ENCODE results near the gene RBM41. TPM values are rescaled to one million over a fixed set of nuclear protein-coding genes. Genes with fewer than 3 reads are reported as not detected.
"Not testable (repeated sequence)": the region's sequence is repeated elsewhere in the genome, so short reads cannot be mapped to it uniquely, and the experiment has no call there.

Gene RBM41
- 10 to 100 TPM; 12.6 to 15.3 TPM for total RNA-seq

DNA sequence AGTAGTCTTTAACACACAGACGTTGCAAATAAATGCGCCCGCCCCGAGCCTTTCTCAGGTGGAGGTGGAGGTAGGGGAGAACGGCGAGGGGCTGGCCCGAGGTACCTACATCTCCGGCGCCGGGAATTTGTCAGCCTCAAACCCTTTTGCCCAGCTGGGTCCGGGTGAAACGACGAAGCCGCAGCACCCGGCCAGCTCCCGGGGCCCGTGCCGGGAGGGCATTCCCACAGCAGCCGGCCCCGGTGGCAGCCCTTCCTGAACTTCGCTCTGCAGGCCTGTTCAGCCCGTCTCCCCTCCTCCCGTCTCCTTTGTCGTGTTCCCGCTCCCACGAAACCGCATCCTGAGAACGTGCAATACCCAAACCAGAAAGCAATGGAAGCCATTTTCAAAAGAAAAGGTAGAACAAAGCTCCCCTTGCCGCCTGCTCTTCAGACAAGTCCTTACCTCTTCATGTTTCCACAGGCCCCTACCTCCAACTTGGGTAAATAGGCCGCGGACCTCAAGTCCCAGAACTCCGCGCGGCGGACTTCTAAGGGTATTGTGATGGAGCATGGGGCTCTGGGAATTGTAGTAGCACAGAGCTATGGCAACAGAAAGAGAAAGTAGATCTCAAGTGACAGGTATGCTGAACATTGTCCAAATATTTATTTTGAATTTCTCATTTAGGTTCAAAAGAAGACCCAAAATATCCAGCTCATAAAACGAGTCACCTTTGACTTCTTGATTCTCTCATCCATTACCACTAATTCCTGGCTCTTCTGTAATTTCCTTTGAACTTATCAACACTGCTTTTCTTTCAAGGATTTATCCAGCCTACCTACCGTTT is at the start of gene RBM41:
Gene RBM41, minus strand, starts transcription at position 501 of the 826 bp plus-strand sequence. Its CDS starts 49 bp downstream, at position 452.
- DNase-seq = peak; percentile 63
- H3K4me1 Mint-ChIP-seq = peaks cover 23% of the 10 kb centered on the region
- peak within 1 kb of the TSS; percentile 97 for H3K4me3 Mint-ChIP-seq
- peaks cover 24% of the 10 kb centered on the region for H3K36me3 Mint-ChIP-seq
- H3K27me3 Mint-ChIP-seq = no peaks in the 10 kb centered on the region
- H3K9me3 Mint-ChIP-seq = no peaks in the 10 kb centered on the region
- H3K27ac Mint-ChIP-seq = peak within 1 kb of the TSS; percentile 94

DNA sequence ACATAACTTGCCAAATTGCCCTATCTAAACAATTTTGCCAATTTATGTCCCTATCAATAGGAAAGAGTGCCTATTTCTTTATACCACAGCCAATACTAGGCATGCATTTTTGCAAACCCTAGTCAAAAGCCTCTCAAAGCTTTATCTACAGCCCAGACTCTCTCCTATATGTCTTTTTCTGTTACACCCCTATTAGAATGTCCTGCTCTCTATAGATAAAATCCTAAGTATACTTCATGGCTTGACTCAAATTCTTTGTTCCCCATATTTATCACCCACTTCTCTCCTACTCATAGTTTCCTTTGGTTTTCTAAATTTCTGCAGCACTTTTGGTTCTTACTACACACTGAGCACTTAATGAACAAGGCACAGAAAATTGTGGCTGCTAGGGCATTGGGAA is 49.6 kb upstream of the RBM41 start:
- Mint-ChIP-seq H3K4me3 (no peak overlapping the region), H3K27me3 (no peaks in the 10 kb centered on the region), H3K27ac (no peak overlapping the region), H3K36me3 (peaks cover 1% of the 10 kb centered on the region), H3K4me1 (no peaks in the 10 kb centered on the region), H3K9me3 (no peaks in the 10 kb centered on the region)
- no peak for DNase-seq

DNA sequence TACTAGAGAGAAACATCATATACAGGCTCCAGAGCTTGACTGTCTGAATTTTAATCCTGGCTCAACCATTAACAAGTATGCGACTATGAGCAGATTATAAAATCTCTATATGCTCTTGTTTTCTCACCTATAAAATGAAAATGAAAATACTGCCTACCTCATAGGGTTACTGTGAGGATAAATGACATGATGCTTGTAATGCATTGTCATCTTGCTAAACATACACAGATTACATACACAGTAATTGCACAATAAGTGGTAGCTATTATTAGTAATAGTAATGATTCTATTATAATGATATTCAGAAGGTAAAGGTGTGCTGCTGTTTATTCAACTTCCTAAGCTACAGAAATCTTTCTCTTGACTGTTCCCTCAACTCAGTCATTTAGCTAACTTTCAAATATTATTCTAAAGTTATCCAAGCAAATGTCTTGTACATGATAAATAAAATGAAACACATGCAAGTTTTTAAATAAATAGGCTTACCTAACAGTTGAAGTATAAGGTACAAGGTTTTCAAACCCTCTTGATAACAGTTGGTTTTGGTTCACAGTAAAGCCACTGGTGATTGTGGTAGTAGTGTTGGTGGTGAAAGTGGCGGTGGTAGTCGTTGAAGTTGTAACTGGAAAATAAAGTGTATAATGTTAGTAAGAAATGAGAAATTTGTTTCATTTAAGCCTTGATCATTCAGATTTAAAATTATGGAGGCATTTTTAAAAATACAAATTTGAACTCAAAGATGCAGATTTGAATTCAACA is 48.7 kb upstream of the RBM41 start:
- no peaks in the 10 kb centered on the region for H3K4me1 Mint-ChIP-seq
- no peaks in the 10 kb centered on the region for H3K27me3 Mint-ChIP-seq
- H3K9me3 Mint-ChIP-seq = no peaks in the 10 kb centered on the region
- H3K36me3 Mint-ChIP-seq = peaks cover 1% of the 10 kb centered on the region
- DNase-seq = no peak
- H3K27ac Mint-ChIP-seq = no peak overlapping the region
- H3K4me3 Mint-ChIP-seq = no peak overlapping the region

DNA sequence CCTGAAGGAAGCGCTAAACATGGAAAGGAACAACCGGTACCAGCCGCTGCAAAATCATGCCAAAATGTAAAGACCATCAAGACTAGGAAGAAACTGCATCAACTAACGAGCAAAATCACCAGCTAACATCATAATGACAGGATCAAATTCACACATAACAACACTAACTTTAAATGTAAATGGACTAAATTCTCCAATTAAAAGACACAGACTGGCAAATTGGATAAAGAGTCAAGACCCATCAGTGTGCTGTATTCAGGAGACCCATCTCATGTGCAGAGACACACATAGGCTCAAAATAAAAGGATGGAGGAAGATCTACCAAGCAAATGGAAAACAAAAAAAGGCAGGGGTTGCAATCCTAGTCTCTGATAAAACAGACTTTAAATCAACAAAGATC is 39.0 kb upstream of the RBM41 start:
- not testable (repeated sequence) for DNase-seq, H3K27ac Mint-ChIP-seq, H3K4me3 Mint-ChIP-seq, H3K27me3 Mint-ChIP-seq, H3K36me3 Mint-ChIP-seq, H3K9me3 Mint-ChIP-seq, H3K4me1 Mint-ChIP-seq

DNA sequence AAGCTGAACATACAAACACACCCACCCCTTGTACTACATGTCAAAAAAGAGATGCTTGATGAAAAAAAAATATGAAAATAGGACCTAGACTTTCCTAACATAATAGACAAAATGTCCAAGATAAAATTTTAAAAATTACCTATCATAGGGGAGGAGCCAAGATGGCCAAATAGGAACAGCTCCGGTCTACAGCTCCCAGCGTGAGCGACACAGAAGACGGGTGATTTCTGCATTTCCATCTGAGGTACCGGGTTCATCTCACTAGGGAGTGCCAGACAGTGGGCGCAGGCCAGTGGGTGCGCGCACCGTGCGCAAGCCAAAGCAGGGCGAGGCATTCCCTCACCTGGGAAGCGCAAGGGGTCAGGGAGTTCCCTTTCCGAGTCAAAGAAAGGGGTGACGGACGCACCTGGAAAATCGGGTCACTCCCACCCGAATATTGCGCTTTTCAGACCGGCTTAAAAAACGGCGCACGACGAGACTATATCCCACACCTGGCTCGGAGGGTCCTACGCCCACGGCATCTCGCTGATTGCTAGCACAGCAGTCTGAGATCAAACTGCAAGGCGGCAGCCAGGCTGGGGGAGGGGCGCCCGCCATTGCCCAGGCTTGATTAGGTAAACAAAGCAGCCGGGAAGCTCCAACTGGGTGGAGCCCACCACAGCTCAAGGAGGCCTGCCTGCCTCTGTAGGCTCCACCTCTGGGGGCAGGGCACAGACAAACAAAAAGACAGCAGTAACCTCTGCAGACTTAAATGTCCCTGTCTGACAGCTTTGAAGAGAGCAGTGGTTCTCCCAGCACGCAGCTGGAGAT is 37.2 kb upstream of the RBM41 start:
- not testable (repeated sequence) for H3K27me3 Mint-ChIP-seq, H3K4me1 Mint-ChIP-seq, H3K36me3 Mint-ChIP-seq, H3K9me3 Mint-ChIP-seq, DNase-seq
- Mint-ChIP-seq H3K27ac (peak overlapping the region; percentile 66), H3K4me3 (peak overlapping the region; percentile 68)

DNA sequence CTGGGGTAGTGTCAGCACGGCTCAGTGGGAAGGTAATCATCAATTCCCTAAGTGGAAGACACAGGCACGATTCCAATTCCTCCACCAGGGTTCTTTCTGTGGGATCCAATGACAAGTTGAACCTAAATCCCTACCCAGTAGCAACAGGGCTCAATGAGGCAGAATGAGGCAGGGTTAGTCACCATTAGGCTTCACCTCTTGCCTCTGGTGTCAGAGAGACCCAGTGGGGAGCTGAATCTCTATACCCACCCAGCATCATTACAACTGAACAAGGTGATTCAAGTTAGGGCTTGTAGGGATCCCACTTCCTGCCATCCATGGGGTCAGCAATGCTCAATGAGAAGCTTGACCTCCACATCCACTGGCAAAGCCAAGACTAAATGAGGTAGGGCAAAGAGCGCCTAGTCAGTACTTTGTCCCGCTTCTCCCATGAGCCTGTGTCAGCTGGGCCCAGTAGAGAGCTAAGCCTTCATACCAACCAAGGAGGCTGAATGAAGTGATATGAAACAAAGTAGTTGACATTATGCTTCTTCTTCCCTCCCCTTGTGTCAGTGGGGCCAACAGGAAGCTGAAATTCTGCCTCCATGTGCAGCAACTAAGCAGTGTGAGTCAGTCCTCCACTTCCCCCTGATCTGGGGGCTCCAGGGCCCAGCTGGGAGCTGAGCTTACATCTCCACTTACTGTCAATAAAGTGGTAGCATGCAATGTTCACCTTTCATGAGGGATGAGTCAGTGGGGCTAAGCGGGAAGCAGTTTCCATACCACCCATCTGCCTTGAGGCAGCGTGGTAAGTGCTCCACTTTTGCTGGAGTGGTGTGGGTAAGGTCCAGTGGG is 36.4 kb upstream of the RBM41 start:
- peak overlapping the region; percentile 68 for H3K4me3 Mint-ChIP-seq
- peak overlapping the region; percentile 66 for H3K27ac Mint-ChIP-seq
- no peaks in the 10 kb centered on the region for H3K36me3 Mint-ChIP-seq
- DNase-seq = peak; percentile 23
- H3K4me1 Mint-ChIP-seq = peaks cover 7% of the 10 kb centered on the region
- no peaks in the 10 kb centered on the region for H3K27me3 Mint-ChIP-seq
- no peaks in the 10 kb centered on the region for H3K9me3 Mint-ChIP-seq

DNA sequence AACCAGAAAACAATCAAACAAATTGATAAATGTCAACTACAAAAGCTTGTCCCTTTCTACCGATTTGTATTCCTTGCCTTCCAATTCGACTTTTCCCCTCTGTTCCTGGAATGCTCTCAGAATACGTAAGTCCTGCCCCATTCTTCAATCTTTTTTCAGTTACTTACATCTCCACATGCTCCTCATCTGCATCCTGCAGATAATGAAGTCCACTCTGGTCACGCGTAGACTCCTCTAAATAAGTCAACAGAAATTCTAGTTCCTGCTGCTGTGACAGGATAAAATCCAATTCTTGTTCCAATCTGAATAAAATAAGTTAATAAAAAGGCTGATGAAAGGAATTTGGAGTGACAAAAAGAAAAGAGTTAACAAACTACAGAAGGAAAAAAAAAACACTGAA is 34.4 kb upstream of the RBM41 start:
- H3K27ac Mint-ChIP-seq = no peak overlapping the region
- no peaks in the 10 kb centered on the region for H3K9me3 Mint-ChIP-seq

DNA sequence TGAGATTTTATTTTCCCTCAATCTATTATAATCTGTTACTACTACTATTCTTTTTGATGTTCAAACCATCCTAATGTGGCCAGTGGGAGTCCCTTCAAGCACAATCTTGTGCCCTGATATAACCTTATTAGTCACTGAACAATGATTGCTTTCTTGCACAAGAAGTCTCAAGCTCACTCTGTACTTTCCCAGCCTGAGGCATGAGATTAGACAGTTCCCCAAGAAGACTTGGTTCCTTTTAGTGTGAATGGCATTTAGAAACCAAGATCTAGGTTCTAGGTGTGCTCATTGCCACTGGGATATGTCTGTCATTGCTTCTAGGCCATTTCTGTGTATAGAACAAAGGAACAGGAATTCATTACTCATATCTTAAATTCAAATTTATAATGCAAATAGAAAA is 28.0 kb upstream of the RBM41 start:
- no peaks in the 10 kb centered on the region for H3K27me3 Mint-ChIP-seq
- H3K9me3 Mint-ChIP-seq = no peaks in the 10 kb centered on the region
- H3K36me3 Mint-ChIP-seq = no peaks in the 10 kb centered on the region
- peaks cover 4% of the 10 kb centered on the region for H3K4me1 Mint-ChIP-seq
- no peak overlapping the region for H3K4me3 Mint-ChIP-seq
- no peak for DNase-seq
- H3K27ac Mint-ChIP-seq = no peak overlapping the region

More for the DNA sequence above, 34.4 kb upstream of the RBM41 start:
- Mint-ChIP-seq H3K4me1 (peaks cover 7% of the 10 kb centered on the region), H3K27me3 (no peaks in the 10 kb centered on the region), H3K36me3 (no peaks in the 10 kb centered on the region), H3K4me3 (no peak overlapping the region)
- DNase-seq = no peak

DNA sequence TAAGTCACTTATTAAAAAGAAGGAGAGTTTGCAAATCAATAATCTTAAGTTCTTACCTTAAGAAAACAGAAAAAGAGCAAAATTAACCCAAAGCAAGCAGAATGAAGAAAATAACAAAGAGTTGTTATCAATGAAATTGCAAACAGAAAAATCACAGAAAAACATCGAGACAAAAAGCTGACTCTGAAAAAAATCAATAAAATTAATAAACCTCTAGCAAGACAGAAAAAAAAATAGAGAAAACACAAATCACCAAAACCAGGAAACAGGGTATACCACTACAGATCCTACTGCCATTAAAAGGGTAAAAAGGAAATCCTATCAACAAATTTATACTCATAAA is 17.3 kb upstream of the RBM41 start:
- Mint-ChIP-seq H3K36me3 (peaks cover 5% of the 10 kb centered on the region), H3K27ac (peak overlapping the region; percentile 84), H3K9me3 (no peaks in the 10 kb centered on the region), H3K4me3 (no peak overlapping the region), H3K27me3 (no peaks in the 10 kb centered on the region), H3K4me1 (peaks cover 11% of the 10 kb centered on the region)
- DNase-seq = no peak

DNA sequence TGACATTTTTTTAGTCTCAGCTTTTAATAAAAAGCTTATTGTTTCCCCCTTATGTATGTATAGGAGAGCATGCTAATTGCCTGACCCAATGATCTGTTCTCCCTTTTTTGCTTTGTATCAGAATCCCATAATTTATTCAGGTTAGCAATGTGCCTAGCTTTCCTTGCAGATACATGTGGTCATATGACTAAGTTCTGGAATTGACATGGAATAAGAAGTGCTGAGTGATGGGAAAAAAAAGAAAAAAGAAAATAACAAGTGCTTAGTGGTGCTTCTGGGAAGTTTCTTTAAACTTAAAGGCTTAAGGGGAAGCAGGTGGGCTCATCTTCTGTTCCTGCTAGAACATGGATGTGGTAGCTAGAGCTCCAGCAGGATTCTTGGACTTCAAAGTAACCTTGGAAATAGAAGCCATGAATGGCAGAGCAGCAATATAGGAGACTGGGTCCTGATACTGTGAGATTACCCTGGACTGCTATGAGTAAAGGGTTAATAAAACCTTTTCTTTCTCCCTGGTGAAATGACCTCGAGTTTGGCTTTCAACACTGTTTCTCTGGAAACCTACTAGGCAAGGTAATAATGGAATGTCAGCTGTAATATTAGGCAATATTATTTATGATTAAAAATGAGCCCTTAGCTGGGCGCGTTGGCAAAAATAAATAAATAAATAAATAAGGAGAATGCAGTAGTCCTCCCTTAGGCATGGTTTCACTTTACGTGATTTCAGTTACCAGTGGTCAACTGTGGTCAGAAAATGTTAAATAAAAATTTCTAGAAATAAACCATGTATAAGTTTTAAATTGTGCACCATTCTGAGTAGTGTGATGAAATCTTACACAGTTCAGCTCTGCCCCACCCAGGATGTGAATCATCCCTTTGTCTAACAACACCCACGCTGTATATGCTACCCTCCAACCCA is 16.7 kb upstream of the RBM41 start:
- peak; percentile 1 for DNase-seq
- H3K4me3 Mint-ChIP-seq = no peak overlapping the region
- no peaks in the 10 kb centered on the region for H3K27me3 Mint-ChIP-seq
- no peaks in the 10 kb centered on the region for H3K9me3 Mint-ChIP-seq
- H3K4me1 Mint-ChIP-seq = peaks cover 11% of the 10 kb centered on the region
- peaks cover 5% of the 10 kb centered on the region for H3K36me3 Mint-ChIP-seq
- peak overlapping the region; percentile 84 for H3K27ac Mint-ChIP-seq

DNA sequence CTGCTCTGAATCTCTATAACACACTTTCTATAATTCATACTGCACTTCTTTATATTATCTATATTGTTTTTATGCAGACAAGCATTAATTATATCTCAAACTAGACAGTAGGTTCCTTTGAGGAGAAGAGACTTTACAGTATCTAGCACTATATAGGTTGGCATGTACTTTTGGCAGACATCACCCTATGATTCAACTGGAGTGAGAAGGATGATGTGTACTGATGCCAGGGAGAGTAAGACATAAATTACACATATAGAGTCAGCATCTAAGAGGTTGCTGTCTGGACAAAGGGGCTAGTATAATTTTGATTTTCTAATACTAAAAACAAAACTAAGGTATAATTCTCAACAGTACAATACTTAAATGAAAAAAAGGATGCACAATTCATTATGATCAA is 5.1 kb upstream of the RBM41 start:
- Mint-ChIP-seq H3K27me3 (no peaks in the 10 kb centered on the region), H3K27ac (no peak overlapping the region), H3K4me1 (peaks cover 3% of the 10 kb centered on the region), H3K4me3 (no peak overlapping the region), H3K9me3 (no peaks in the 10 kb centered on the region), H3K36me3 (no peaks in the 10 kb centered on the region)
- DNase-seq = no peak

DNA sequence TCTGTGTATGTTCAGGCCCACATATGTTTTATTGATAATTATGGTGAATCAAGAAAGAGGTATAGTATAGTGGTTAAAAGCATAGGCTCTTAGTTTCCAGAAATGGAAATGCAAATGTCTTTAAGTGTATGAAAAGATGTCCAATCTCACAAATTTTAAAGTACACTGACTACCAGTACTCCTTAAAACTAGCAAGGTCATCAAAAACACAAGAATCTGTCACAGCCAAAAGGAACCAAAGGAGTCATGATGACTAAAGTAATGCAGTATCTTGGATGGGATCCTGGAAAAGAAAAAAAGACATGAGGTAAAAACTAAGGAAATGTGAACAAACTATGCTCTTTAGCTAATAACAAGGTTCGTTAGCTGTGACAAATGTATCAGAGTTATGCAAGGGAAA is 661 bp upstream of the RBM41 start:
- no peaks in the 10 kb centered on the region for H3K27me3 Mint-ChIP-seq
- peak overlapping the region; percentile 94 for H3K27ac Mint-ChIP-seq
- no peak for DNase-seq
- peaks cover 20% of the 10 kb centered on the region for H3K4me1 Mint-ChIP-seq
- H3K4me3 Mint-ChIP-seq = peak overlapping the region; percentile 97
- H3K36me3 Mint-ChIP-seq = peaks cover 16% of the 10 kb centered on the region
- H3K9me3 Mint-ChIP-seq = no peaks in the 10 kb centered on the region

DNA sequence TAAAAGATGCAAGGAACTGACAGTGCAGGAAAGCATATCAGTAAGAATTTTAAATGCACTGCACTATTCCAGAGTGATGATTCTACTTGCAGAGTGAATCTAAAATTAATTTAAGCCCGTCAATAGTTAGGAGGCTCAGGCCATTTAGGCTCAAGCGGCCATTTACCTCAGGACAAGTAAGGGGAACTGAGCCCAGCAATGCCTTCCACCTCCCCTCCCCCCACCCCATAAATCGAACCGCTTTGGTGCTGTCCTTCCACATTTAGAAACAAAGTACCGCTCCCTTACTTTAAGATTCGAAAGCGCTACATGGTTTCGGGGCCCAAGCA is 665 bp downstream of the RBM41 start:
- DNase-seq = no peak
- peaks cover 27% of the 10 kb centered on the region for H3K36me3 Mint-ChIP-seq
- H3K27ac Mint-ChIP-seq = no peak overlapping the region
- H3K9me3 Mint-ChIP-seq = no peaks in the 10 kb centered on the region
- peaks cover 23% of the 10 kb centered on the region for H3K4me1 Mint-ChIP-seq
- peak overlapping the region; percentile 97 for H3K4me3 Mint-ChIP-seq
- no peaks in the 10 kb centered on the region for H3K27me3 Mint-ChIP-seq

DNA sequence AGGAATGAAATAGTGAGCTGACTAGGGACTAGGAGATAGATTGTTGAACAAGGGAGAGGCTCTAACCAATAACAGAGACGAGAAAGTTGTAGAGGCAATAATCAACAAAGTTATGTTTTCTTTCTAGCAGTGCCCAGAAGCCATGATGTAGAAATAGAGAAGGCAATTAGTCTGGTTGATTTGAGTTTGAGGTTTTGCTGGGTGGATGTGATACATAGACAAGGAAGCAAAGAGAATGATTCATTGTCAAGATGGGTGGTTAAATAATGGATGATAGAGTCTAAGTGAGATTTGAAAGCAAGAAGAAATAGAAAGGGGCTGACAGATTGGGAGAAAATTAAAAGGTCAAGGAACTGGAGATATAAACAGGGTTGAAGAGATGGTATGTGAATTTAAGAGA is 11.2 kb downstream of the RBM41 start:
- no peak overlapping the region for H3K4me3 Mint-ChIP-seq
- H3K9me3 Mint-ChIP-seq = no peaks in the 10 kb centered on the region
- DNase-seq = no peak
- peaks cover 34% of the 10 kb centered on the region for H3K36me3 Mint-ChIP-seq
- peaks cover 11% of the 10 kb centered on the region for H3K4me1 Mint-ChIP-seq
- H3K27me3 Mint-ChIP-seq = no peaks in the 10 kb centered on the region
- H3K27ac Mint-ChIP-seq = no peak overlapping the region
